GM10266 (cell line): ENCODE data around the gene TSPAN33.
"Not testable (repeated sequence)": the region's sequence is repeated elsewhere in the genome, so short reads cannot be mapped to it uniquely, and the experiment has no call there.

Source experiments
- DNase-seq: peaks from one replicate; pipeline ENCODE4 v3.0.0; 2012; ENCODE audit errors: extremely low spot score
- TF ChIP-seq, protein P1 (sequence below): IDR thresholded peaks from 2 replicates; pipeline ENCODE4 v1.5.1; 2012; ENCODE audit warnings: mild to moderate bottlenecking, low read depth; ENCODE audit not compliant: control insufficient read depth, insufficient read depth; ENCODE audit errors: missing control alignments

Gene TSPAN33

GRCh38 chr7:129167817-129168216 is 23.3 kb downstream of the TSPAN33 start:
- TF ChIP-seq, protein P1, sequence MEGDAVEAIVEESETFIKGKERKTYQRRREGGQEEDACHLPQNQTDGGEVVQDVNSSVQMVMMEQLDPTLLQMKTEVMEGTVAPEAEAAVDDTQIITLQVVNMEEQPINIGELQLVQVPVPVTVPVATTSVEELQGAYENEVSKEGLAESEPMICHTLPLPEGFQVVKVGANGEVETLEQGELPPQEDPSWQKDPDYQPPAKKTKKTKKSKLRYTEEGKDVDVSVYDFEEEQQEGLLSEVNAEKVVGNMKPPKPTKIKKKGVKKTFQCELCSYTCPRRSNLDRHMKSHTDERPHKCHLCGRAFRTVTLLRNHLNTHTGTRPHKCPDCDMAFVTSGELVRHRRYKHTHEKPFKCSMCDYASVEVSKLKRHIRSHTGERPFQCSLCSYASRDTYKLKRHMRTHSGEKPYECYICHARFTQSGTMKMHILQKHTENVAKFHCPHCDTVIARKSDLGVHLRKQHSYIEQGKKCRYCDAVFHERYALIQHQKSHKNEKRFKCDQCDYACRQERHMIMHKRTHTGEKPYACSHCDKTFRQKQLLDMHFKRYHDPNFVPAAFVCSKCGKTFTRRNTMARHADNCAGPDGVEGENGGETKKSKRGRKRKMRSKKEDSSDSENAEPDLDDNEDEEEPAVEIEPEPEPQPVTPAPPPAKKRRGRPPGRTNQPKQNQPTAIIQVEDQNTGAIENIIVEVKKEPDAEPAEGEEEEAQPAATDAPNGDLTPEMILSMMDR, result no peak
- no peak for DNase-seq

DNA sequence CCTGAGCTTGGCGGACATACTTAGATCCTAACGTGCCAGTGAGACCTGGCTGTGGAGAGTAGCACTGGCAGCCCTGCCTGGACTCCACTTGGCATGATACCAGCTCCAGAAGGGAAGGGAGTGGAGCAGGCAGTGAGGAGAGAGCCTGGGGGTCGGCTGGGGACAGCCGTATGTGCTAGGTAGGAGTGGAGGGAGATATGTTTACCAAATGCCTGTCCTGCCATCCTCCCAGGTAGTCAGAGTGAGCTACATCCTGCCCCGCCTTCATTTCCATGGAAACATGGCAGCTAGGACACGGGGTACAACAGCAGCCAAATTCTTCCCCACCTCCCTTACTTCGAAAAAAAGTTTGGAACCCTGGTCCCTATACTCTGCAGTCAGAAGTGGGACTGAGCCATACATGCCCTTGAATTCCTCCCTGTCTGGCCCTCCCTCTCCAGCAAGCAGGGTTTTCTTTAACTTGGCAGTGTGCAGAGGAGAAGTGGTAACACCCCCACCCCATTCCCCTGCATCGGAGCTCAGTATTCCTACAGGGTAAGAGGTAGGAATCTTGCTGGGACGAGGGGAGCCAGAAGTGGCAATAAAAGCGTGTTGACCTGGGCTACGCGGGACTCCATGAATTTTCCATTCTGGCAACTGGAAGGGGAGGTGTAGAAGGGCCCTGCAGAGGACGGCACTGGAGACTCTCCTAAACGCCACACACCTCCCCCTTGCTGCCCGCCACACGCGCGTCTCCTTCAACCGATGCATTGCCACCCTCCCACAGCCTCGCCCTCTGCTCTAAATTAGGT is 23.9 kb downstream of the TSPAN33 start:
- DNase-seq, result no peak
- TF ChIP-seq, protein P1, result no peak

- peak; percentile 69 for DNase-seq
Observed at GRCh38 chr7:129169171-129169671, 24.7 kb downstream of the TSPAN33 start.

GRCh38 chr7:129169686-129170440 is 25.4 kb downstream of the TSPAN33 start:
- TF ChIP-seq, protein P1, result peak; percentile 21
- peak; percentile 70 for DNase-seq

More at GRCh38 chr7:129169171-129169671, 24.7 kb downstream of the TSPAN33 start:
- TF ChIP-seq, protein P1, result no peak

DNA sequence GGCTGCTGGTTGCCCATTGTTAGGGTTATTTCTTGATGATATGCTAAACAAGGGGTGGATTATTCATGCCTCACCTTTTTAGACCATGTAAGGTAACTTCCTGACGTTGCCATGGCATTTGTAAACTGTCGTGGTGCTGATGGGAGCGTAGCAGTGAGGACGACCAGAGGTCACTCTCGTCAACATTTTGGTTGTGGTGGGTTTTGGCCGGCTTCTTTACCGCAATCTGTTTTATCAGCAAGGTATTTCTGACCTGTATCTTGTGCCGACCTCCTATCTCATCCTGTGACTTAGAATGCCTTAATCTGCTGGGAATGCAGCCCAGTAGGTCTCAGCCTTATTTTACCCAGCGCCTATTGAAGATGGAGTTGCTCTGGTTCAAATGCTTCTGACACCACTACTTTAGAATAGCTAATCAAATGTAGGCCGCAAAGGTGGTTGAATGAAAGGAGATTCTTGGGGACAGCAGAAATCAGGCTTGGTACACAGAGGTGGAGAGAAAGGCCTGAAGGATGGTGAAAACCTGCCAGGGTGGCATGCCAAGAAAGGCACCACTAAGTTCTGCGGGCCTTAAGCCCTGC is 26.0 kb downstream of the TSPAN33 start:
- no peak for DNase-seq
- TF ChIP-seq, protein P1, result no peak

DNA sequence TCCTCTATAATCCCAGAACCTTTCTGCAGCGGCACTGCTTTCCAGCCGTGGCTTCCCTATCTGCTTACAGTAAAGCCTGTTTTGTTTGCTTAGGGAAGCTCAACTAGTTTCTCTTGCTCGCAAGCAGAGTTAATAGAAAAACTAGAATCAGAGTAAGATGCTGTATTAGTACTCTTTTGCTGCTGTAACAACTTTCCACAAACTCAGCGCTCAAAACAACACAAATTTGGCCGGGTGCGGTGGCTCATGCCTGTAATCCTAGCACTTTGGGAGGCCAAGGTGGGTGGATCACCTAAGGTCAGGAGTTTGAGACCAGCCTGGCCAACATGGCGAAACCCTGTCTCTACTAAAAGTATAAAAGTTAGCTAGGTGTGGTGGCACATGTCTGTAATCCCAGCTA is 29.4 kb downstream of the TSPAN33 start:
- not testable (repeated sequence) for DNase-seq

- TF ChIP-seq, protein P1, result no peak
- DNase-seq, result no peak
Observed at GRCh38 chr7:129176916-129177710, 32.6 kb downstream of the TSPAN33 start.
